ENCODE results near the gene TXNRD2. TPM values are rescaled to one million over a fixed set of nuclear protein-coding genes. Genes with fewer than 3 reads are reported as not detected.

TXNRD2 gene
- total RNA-seq, 1 experiment from 2014 or later: 22.4 TPM

DNA sequence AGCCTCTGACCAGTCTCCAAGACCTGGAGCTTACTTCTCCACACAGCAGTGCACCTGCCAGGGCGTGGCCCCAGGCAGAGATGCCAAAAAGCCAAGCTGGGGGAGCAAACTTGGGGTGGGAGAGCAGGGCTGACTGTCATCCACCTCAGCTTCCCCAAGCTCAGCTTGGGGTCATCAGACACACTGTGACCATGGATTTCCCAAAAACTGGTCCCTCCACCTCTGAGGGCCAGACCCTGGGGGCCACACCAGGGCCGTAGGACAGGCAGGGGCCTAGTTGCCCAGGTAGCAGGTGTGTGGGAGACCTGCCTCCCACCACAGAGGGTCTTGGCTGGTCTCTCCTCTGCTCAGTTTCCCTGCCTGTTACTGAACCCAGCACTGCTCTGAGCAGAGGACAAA is 44.4 kb upstream of the TXNRD2 start:
- H3K27ac ChIP-seq: no peak overlapping the region
- H3K4me3 ChIP-seq: peak overlapping the region; percentile 61; the same call in 1 of the 2 replicates
- no peaks in the 10 kb centered on the region for H3F3A ChIP-seq (ENCODE audit: insufficient read depth, low read depth)
- H3K36me3 ChIP-seq (ENCODE audit: low read depth): no peaks in the 10 kb centered on the region
- no peaks in the 10 kb centered on the region for H3K27me3 ChIP-seq (ENCODE audit: insufficient read depth, low read depth)
- peak overlapping the region; percentile 72 for H3K4me2 ChIP-seq
- ChIA-PET POLR2A (ENCODE audit: unreplicated experiment) (interaction anchor here (0.6 kb wide), 1 partner anchor 694 kb away, joined by 4 read pairs; the partner anchor contains the start of gene CLTCL1), CTCF (interaction anchor here (0.6 kb wide), 1 partner anchor 23 kb away, joined by 4 read pairs; no protein-coding TSS in a partner anchor)
- no peaks in the 10 kb centered on the region for H3K79me2 ChIP-seq (ENCODE audit: low read depth)
- TF ChIP-seq, protein P1, sequence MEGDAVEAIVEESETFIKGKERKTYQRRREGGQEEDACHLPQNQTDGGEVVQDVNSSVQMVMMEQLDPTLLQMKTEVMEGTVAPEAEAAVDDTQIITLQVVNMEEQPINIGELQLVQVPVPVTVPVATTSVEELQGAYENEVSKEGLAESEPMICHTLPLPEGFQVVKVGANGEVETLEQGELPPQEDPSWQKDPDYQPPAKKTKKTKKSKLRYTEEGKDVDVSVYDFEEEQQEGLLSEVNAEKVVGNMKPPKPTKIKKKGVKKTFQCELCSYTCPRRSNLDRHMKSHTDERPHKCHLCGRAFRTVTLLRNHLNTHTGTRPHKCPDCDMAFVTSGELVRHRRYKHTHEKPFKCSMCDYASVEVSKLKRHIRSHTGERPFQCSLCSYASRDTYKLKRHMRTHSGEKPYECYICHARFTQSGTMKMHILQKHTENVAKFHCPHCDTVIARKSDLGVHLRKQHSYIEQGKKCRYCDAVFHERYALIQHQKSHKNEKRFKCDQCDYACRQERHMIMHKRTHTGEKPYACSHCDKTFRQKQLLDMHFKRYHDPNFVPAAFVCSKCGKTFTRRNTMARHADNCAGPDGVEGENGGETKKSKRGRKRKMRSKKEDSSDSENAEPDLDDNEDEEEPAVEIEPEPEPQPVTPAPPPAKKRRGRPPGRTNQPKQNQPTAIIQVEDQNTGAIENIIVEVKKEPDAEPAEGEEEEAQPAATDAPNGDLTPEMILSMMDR (conservative IDR thresholded peaks at IDR 0.05): no peak
- TF ChIP-seq EZH2 (IDR thresholded peaks at IDR 0.05; ENCODE audit: low read depth): no peak
- H3K9me2 ChIP-seq (ENCODE audit: insufficient read depth): no peaks in the 10 kb centered on the region
- no peaks in the 10 kb centered on the region; the same call in 1 of the 2 replicates for H4K20me1 ChIP-seq (ENCODE audit: insufficient read depth)
- DNase-seq: no peak
- H3K4me1 ChIP-seq (replicated peaks; ENCODE audit: insufficient read depth): peaks cover 20% of the 10 kb centered on the region
- intact Hi-C loops (cut with micrococcal nuclease; ENCODE audit: unreplicated experiment): loop anchor here (5.0 kb wide), 1 partner anchor 36 kb away; the partner anchor contains the start of gene TANGO2
- no TSS peak for BruUV-seq (replicated peaks)
- no peak overlapping the region; the same call in 1 of the 2 replicates for H2AFZ ChIP-seq
- H3K9me3 ChIP-seq (ENCODE audit: insufficient read depth, low read depth): no peaks in the 10 kb centered on the region

DNA sequence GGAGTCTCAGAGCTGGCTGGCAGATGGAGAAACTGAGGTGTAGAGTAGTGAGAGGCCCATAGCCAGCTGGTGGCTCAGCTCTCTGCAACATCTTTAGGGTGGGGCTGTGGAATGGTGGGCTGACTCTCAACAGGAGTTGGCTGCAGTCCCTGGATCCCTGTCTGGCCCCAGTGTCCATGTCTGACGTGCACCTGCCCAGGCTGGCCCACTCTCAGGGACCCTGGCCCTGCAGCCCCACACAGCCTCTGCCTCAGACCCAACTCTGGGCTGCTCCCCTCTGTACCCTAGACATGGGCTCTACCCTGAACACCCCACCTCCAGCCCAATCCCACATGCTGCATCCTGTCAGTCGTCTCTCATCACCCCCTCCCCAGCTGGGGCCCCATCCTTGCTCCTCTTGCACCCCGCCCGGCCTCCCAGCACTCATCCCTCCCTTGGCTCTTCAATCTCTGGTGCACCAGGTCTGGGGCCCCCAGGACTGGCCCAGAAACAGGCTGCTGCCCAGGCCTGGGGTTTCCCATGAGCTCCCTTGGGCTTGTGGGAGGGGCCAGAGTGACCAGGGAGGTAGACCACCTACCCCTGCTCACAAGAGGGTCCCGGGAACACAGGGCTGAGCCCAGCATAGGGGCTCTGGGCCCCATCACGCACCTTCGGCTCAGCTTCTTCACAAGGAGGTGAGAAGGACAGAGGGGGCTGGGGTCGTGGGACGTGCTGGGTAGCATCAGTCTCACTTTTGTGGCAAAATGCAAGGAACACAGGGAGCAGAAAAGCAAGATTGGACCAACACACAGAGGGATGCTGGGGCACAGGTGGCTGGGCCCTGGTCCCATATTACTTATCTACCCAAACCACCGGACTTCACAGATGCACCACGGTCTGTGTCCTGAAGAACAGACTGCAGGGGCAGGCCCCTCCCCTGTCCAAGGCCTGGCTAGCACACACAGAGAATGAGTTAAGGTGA is 43.5 kb upstream of the TXNRD2 start:
- no peaks in the 10 kb centered on the region; the same call in 1 of the 2 replicates for H4K20me1 ChIP-seq (ENCODE audit: insufficient read depth)
- CTCF ChIA-PET: no interaction called here
- no peak for DNase-seq
- no peaks in the 10 kb centered on the region for H3K36me3 ChIP-seq (ENCODE audit: low read depth)
- peaks cover 20% of the 10 kb centered on the region for H3K4me1 ChIP-seq (replicated peaks; ENCODE audit: insufficient read depth)
- H3K27me3 ChIP-seq (ENCODE audit: insufficient read depth, low read depth): no peaks in the 10 kb centered on the region
- H2AFZ ChIP-seq: no peak overlapping the region
- H3K4me2 ChIP-seq: no peak overlapping the region
- POLR2A ChIA-PET (ENCODE audit: unreplicated experiment): interaction anchor here (0.6 kb wide), 1 partner anchor 693 kb away, joined by 4 read pairs; the partner anchor contains the start of gene CLTCL1
- intact Hi-C loops (cut with micrococcal nuclease; ENCODE audit: unreplicated experiment): loop anchor here (5.0 kb wide), 1 partner anchor 37 kb away; the partner anchor contains the start of gene TANGO2
- H3K9me3 ChIP-seq (ENCODE audit: insufficient read depth, low read depth): no peaks in the 10 kb centered on the region
- H3F3A ChIP-seq (ENCODE audit: insufficient read depth, low read depth): no peaks in the 10 kb centered on the region
- no peaks in the 10 kb centered on the region for H3K79me2 ChIP-seq (ENCODE audit: low read depth)
- TF ChIP-seq EZH2 (IDR thresholded peaks at IDR 0.05; ENCODE audit: low read depth): no peak
- TF ChIP-seq, protein P1 (conservative IDR thresholded peaks at IDR 0.05): no peak
- no peak overlapping the region for H3K27ac ChIP-seq
- H3K4me3 ChIP-seq: no peak overlapping the region
- BruUV-seq (replicated peaks): no TSS peak
- H3K9me2 ChIP-seq (ENCODE audit: insufficient read depth): no peaks in the 10 kb centered on the region

DNA sequence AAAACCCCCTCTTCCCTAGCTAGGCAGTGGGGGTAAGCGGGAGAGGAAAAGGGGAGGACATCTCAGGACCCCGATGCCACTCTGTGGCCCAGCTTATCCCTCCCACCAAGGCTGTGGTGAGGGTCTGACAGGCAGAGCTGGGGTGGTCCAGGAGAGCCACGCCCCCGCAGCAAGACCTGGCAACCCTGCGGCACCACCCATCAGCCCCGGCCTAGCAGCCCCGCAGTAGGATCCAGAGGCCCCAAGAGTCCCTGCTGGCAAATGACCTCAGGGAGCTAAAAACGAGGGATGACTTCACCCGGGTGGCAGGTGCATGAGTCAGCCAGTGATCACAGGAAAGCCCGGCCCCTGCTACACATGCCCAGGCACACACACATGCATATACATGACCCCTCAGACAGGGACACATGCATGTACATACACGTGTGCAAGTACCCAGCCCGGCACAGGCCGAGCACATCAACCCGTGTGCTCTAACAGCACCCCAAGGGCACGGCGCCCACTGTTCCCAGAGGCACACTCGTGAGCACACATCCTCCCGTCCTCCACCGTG is 42.7 kb upstream of the TXNRD2 start:
- Histone ChIP-seq H3F3A (ENCODE audit: insufficient read depth, low read depth) (no peaks in the 10 kb centered on the region), H3K27ac (no peak overlapping the region), H3K4me2 (0 out of 2 replicates have a peak overlapping the region, but pooled peaks have one; percentile 16), H2AFZ (no peak overlapping the region), H3K36me3 (ENCODE audit: low read depth) (no peaks in the 10 kb centered on the region), H3K9me3 (ENCODE audit: insufficient read depth, low read depth) (no peaks in the 10 kb centered on the region), H3K79me2 (ENCODE audit: low read depth) (no peaks in the 10 kb centered on the region), H3K27me3 (ENCODE audit: insufficient read depth, low read depth) (no peaks in the 10 kb centered on the region), H3K9me2 (ENCODE audit: insufficient read depth) (no peaks in the 10 kb centered on the region), H3K4me3 (no peak overlapping the region), H4K20me1 (ENCODE audit: insufficient read depth) (no peaks in the 10 kb centered on the region; the same call in 1 of the 2 replicates), H3K4me1 (replicated peaks; ENCODE audit: insufficient read depth) (peaks cover 20% of the 10 kb centered on the region)
- TF ChIP-seq EZH2 (IDR thresholded peaks at IDR 0.05; ENCODE audit: low read depth): no peak
- TF ChIP-seq, protein P1 (conservative IDR thresholded peaks at IDR 0.05): no peak
- peak; percentile 55 to 59 for DNase-seq
- CTCF ChIA-PET: no interaction called here
- POLR2A ChIA-PET (ENCODE audit: unreplicated experiment): no interaction called here
- intact Hi-C loops (cut with micrococcal nuclease; ENCODE audit: unreplicated experiment): no loop called here
- no TSS peak for BruUV-seq (replicated peaks)

All from PC-9 (cell line).